GM18511 (cell line): Measurements from ENCODE around the gene TPGS2.
"Not testable (repeated sequence)": the region's sequence is repeated elsewhere in the genome, so short reads cannot be mapped to it uniquely, and the experiment has no call there.

Experiments
- ATAC-seq: cut with Tn5 transposase; IDR thresholded peaks from one replicate; pipeline ENCODE4 v1.9.1; 2021; ENCODE audit warnings: mild to moderate bottlenecking, moderate library complexity; ENCODE audit not compliant: unreplicated experiment

Gene TPGS2

GRCh38 chr18:36780748-36781147 is 48.1 kb downstream of the TPGS2 start:
- no peak for ATAC-seq

- no peak for ATAC-seq
These were observed 51.2 kb downstream of the TPGS2 start for GRCh38 chr18:36777566-36777965.

- no peak for ATAC-seq
These were observed 52.2 kb downstream of the TPGS2 start for GRCh38 chr18:36776650-36777049.

GRCh38 chr18:36775396-36775795 is 53.4 kb downstream of the TPGS2 start:
- ATAC-seq: no peak

GRCh38 chr18:36772241-36772723 is 56.5 kb downstream of the TPGS2 start:
- ATAC-seq: no peak

GRCh38 chr18:36771245-36771644 is 57.6 kb downstream of the TPGS2 start:
- peak; percentile 73 for ATAC-seq

- ATAC-seq: no peak
These were observed 58.4 kb downstream of the TPGS2 start for GRCh38 chr18:36770315-36770946.

GRCh38 chr18:36769611-36770314 is 59.0 kb downstream of the TPGS2 start:
- no peak for ATAC-seq

- ATAC-seq: no peak
These were observed 59.6 kb downstream of the TPGS2 start for GRCh38 chr18:36769172-36769571.

- no peak for ATAC-seq
These were observed 62.0 kb downstream of the TPGS2 start for GRCh38 chr18:36766836-36767235.

- not testable (repeated sequence) for ATAC-seq
These were observed 65.8 kb downstream of the TPGS2 start for GRCh38 chr18:36762965-36763364.

- ATAC-seq: no peak
These were observed 66.7 kb downstream of the TPGS2 start for GRCh38 chr18:36762074-36762473.

GRCh38 chr18:36761186-36761698 is 67.6 kb downstream of the TPGS2 start:
- ATAC-seq: no peak

GRCh38 chr18:36760598-36760997 is 68.2 kb downstream of the TPGS2 start:
- no peak for ATAC-seq

- ATAC-seq: no peak
These were observed 69.5 kb downstream of the TPGS2 start for GRCh38 chr18:36759167-36759776.

- no peak for ATAC-seq
These were observed 70.2 kb downstream of the TPGS2 start for GRCh38 chr18:36758623-36759022.

- no peak for ATAC-seq
These were observed 70.8 kb downstream of the TPGS2 start for GRCh38 chr18:36757991-36758390.

GRCh38 chr18:36757081-36757480 is 71.7 kb downstream of the TPGS2 start:
- no peak for ATAC-seq

- no peak for ATAC-seq
These were observed 72.6 kb downstream of the TPGS2 start for GRCh38 chr18:36756242-36756641.

- no peak for ATAC-seq
These were observed 75.6 kb downstream of the TPGS2 start for GRCh38 chr18:36752929-36753865.
